ENCODE measurements around the gene EFNA3. TPM values are rescaled to one million over a fixed set of nuclear protein-coding genes. Genes with fewer than 3 reads are reported as not detected.

EFNA3 gene
- total and polyA plus RNA-seq, 9 of the 15 experiments (the other 6 are each of a cell fraction or from before 2014, with no cell fraction given), result 0.59 to 7.9 (median 4.7) TPM

DNA sequence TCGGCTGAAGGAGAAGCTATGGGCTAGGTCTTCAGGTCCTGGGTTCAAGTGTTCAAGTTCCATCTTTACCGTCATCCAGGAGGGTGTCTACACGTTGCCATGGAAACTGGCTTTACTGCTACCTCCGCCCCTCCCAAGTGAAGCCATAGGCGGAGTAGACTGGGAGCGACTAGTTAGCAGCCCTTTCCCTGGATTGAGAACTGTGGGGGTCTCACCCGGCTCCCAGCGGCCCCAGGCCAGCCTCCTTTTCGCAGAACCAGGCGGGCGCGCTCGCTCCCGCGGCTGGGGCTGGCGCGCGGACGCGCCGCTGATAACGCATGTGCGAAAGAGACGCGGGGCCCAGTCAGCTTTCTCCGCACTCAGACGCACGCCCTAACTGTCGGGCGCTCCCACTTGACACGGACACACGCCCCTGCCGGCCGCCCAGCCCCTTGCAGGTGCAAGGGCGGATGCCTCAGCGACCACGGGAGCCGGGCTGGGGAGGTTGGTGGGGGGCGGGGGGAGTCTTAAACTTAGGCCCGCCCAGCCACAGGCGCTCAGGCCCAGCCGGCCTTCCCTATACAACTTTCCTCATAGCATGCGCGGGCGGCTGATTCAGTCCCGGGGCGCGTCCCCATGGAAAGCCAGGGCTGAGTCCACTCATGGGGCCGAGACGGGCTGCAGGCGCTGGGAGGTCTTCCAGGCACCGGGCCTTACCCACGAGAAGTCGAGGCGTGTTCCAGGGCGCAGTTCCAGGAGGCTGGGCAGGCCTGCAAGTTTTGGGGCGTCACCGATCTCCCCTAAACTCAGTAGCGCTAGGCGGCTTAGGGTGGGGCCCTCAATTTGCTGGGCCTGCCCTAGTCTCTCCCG lies 7.7 kb upstream of the EFNA3 start (continued):
- TF ChIP-seq, protein P1, sequence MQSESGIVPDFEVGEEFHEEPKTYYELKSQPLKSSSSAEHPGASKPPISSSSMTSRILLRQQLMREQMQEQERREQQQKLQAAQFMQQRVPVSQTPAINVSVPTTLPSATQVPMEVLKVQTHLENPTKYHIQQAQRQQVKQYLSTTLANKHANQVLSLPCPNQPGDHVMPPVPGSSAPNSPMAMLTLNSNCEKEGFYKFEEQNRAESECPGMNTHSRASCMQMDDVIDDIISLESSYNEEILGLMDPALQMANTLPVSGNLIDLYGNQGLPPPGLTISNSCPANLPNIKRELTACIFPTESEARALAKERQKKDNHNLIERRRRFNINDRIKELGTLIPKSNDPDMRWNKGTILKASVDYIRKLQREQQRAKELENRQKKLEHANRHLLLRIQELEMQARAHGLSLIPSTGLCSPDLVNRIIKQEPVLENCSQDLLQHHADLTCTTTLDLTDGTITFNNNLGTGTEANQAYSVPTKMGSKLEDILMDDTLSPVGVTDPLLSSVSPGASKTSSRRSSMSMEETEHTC (IDR thresholded peaks at IDR 0.05), result no peak
- peak; percentile 49 for TF ChIP-seq TBP (optimal IDR thresholded peaks at IDR 0.05; ENCODE audit: low read depth, low read length)
- TF ChIP-seq, protein P2, sequence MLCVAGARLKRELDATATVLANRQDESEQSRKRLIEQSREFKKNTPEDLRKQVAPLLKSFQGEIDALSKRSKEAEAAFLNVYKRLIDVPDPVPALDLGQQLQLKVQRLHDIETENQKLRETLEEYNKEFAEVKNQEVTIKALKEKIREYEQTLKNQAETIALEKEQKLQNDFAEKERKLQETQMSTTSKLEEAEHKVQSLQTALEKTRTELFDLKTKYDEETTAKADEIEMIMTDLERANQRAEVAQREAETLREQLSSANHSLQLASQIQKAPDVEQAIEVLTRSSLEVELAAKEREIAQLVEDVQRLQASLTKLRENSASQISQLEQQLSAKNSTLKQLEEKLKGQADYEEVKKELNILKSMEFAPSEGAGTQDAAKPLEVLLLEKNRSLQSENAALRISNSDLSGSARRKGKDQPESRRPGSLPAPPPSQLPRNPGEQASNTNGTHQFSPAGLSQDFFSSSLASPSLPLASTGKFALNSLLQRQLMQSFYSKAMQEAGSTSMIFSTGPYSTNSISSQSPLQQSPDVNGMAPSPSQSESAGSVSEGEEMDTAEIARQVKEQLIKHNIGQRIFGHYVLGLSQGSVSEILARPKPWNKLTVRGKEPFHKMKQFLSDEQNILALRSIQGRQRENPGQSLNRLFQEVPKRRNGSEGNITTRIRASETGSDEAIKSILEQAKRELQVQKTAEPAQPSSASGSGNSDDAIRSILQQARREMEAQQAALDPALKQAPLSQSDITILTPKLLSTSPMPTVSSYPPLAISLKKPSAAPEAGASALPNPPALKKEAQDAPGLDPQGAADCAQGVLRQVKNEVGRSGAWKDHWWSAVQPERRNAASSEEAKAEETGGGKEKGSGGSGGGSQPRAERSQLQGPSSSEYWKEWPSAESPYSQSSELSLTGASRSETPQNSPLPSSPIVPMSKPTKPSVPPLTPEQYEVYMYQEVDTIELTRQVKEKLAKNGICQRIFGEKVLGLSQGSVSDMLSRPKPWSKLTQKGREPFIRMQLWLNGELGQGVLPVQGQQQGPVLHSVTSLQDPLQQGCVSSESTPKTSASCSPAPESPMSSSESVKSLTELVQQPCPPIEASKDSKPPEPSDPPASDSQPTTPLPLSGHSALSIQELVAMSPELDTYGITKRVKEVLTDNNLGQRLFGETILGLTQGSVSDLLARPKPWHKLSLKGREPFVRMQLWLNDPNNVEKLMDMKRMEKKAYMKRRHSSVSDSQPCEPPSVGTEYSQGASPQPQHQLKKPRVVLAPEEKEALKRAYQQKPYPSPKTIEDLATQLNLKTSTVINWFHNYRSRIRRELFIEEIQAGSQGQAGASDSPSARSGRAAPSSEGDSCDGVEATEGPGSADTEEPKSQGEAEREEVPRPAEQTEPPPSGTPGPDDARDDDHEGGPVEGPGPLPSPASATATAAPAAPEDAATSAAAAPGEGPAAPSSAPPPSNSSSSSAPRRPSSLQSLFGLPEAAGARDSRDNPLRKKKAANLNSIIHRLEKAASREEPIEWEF (CRISPR knock-in tag; IDR thresholded peaks at IDR 0.05), result no peak
- TF ChIP-seq, protein P3, sequence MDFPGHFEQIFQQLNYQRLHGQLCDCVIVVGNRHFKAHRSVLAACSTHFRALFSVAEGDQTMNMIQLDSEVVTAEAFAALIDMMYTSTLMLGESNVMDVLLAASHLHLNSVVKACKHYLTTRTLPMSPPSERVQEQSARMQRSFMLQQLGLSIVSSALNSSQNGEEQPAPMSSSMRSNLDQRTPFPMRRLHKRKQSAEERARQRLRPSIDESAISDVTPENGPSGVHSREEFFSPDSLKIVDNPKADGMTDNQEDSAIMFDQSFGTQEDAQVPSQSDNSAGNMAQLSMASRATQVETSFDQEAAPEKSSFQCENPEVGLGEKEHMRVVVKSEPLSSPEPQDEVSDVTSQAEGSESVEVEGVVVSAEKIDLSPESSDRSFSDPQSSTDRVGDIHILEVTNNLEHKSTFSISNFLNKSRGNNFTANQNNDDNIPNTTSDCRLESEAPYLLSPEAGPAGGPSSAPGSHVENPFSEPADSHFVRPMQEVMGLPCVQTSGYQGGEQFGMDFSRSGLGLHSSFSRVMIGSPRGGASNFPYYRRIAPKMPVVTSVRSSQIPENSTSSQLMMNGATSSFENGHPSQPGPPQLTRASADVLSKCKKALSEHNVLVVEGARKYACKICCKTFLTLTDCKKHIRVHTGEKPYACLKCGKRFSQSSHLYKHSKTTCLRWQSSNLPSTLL (IDR thresholded peaks at IDR 0.05), result no peak
- TF ChIP-seq, protein P4, sequence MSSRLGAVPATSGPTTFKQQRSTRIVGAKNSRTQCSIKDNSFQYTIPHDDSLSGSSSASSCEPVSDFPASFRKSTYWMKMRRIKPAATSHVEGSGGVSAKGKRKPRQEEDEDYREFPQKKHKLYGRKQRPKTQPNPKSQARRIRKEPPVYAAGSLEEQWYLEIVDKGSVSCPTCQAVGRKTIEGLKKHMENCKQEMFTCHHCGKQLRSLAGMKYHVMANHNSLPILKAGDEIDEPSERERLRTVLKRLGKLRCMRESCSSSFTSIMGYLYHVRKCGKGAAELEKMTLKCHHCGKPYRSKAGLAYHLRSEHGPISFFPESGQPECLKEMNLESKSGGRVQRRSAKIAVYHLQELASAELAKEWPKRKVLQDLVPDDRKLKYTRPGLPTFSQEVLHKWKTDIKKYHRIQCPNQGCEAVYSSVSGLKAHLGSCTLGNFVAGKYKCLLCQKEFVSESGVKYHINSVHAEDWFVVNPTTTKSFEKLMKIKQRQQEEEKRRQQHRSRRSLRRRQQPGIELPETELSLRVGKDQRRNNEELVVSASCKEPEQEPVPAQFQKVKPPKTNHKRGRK (tag; IDR thresholded peaks at IDR 0.05), result no peak
- no peak for TF ChIP-seq ZNF224 (CRISPR knock-in tag; IDR thresholded peaks at IDR 0.05)
- TF ChIP-seq, protein P5, sequence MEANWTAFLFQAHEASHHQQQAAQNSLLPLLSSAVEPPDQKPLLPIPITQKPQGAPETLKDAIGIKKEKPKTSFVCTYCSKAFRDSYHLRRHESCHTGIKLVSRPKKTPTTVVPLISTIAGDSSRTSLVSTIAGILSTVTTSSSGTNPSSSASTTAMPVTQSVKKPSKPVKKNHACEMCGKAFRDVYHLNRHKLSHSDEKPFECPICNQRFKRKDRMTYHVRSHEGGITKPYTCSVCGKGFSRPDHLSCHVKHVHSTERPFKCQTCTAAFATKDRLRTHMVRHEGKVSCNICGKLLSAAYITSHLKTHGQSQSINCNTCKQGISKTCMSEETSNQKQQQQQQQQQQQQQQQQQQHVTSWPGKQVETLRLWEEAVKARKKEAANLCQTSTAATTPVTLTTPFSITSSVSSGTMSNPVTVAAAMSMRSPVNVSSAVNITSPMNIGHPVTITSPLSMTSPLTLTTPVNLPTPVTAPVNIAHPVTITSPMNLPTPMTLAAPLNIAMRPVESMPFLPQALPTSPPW (CRISPR knock-in tag; IDR thresholded peaks at IDR 0.05), result peak; percentile 72
- TF ChIP-seq, protein P6, sequence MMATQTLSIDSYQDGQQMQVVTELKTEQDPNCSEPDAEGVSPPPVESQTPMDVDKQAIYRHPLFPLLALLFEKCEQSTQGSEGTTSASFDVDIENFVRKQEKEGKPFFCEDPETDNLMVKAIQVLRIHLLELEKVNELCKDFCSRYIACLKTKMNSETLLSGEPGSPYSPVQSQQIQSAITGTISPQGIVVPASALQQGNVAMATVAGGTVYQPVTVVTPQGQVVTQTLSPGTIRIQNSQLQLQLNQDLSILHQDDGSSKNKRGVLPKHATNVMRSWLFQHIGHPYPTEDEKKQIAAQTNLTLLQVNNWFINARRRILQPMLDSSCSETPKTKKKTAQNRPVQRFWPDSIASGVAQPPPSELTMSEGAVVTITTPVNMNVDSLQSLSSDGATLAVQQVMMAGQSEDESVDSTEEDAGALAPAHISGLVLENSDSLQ (IDR thresholded peaks at IDR 0.05), result peak; percentile 77
- 0 out of 2 replicates have a peak, but pooled peaks have one; percentile 17 for TF ChIP-seq PHF21A (IDR thresholded peaks at IDR 0.05; ENCODE audit: borderline replicate concordance, low read depth)
- TF ChIP-seq JUND (IDR thresholded peaks at IDR 0.05; ENCODE audit: borderline replicate concordance, low read depth, low read length), result peak; percentile 29; the same call in 1 of the 2 replicates
- TF ChIP-seq JUND (tag; IDR thresholded peaks at IDR 0.05; ENCODE audit: borderline replicate concordance, low read depth, low read length), result no peak; the same call in 2 of the 3 replicates
- TF ChIP-seq MAFK (IDR thresholded peaks at IDR 0.05; ENCODE audit: low read length), result peak; percentile 5; the same call in 1 of the 2 replicates
- TF ChIP-seq BHLHE40 (IDR thresholded peaks at IDR 0.05; ENCODE audit: low read length), result peak; percentile 87
